Body of pancreas (tissue), 4 donors: Measurements from ENCODE around the gene C1orf146. TPM values are rescaled to one million over a fixed set of nuclear protein-coding genes. Genes with fewer than 3 reads are reported as not detected.

Experiments
- ATAC-seq: fragments of 150-250 bp; one replicate; pipeline ENCODE4 v1.9.1; 2016
- DNase-seq, 4 donors: peaks; one replicate each; pipeline ENCODE4 v3.0.0-alpha.2; 2019
- H3K27ac ChIP-seq, 4 donors: fragments of 200-600 bp; sonication (generic); 1 replicate in 3 of 4; 2 replicates in 1 of 4; pipeline versions ENCODE4 v1.5.1 to v1.6.1; 2016 to 2019; ENCODE audit warnings: mild to moderate bottlenecking in 1 of 4, mixed read lengths in 1 of 4, moderate library complexity in 1 of 4
- H3K27me3 ChIP-seq, 2 donors: fragments of 200-600 bp; sonication (generic); one replicate each; pipeline ENCODE4 v1.6.0; 2016; ENCODE audit warnings: mild to moderate bottlenecking in 1 of 2
- H3K36me3 ChIP-seq, 2 donors: fragments of 200-600 bp; sonication (generic); replicated peaks in 1 of 2; 2 replicates each; pipeline ENCODE4 v1.5.1; 2016; ENCODE audit warnings: low read depth in 2 of 2; ENCODE audit not compliant: insufficient read depth in 1 of 2
- H3K4me1 ChIP-seq: fragments of 200-600 bp; sonication (generic); one replicate; pipeline ENCODE4 v1.6.0; 2016
- H3K4me3 ChIP-seq, 2 donors: fragments of 200-600 bp; sonication (generic); 1 replicate in 1 of 2; 2 replicates in 1 of 2; pipeline ENCODE4 v1.5.1; 2016 to 2019
- H3K9me3 ChIP-seq, 3 donors: fragments of 200-600 bp; sonication (generic); 1 replicate in 2 of 3; 2 replicates in 1 of 3; pipeline ENCODE4 v1.5.1; 2016
- CTCF ChIP-seq, 7 experiments: fragments of 450-650 bp in 4 of 7; fragments of 200-600 bp in 3 of 7; sonication (generic) in 3 of 7; IDR thresholded peaks; one replicate each; pipeline ENCODE4 v1.5.1; 2016 to 2019; ENCODE audit warnings: antibody characterized with exemption in 7 of 7
- POLR2A ChIP-seq, 3 donors: fragments of 450-650 bp; IDR thresholded peaks; one replicate each; pipeline ENCODE4 v1.6.1; 2016; ENCODE audit warnings: antibody characterized with exemption in 3 of 3, mild to moderate bottlenecking in 2 of 3
- WGBS, 2 donors: methylation state at CpG; one replicate each; pipeline ENCODE4 v1.1.5; 2017; 5-methylcytosine and 5-hydroxymethylcytosine counted together
- intact Hi-C: fragments of 100-400 bp; cut with DNase I; formaldehyde crosslinking; loops from one replicate; pipeline ENCODE4 v1.15.1; 2023
- total RNA-seq, 2 donors: library from RNA; depleted of rRNA; stranded (reverse); fragments of >200 nt; gene quantifications; one replicate each; pipeline ENCODE4 v1.1.0, GENCODE V29; 2016

The C1orf146 gene
- total RNA-seq, 2 donors from 2014 or later: not detected

GRCh38 chr1:92291372-92291999 lies 73.8 kb downstream of the C1orf146 start:
- intact Hi-C loops: no loop called here
- Histone ChIP-seq H3K4me3 (no peak overlapping the region), H3K36me3 (no peaks in the 10 kb centered on the region), H3K27me3 (no peaks in the 10 kb centered on the region), H3K9me3 (no peaks in the 10 kb centered on the region), H3K27ac (no peak overlapping the region), H3K4me1 (no peaks in the 10 kb centered on the region)
- WGBS, 2 donors: 10 to 12% methylated on average over 3 of the region's 3 CpGs
- DNase-seq: peak in 1 of 4 donors; percentile 8
- TF ChIP-seq POLR2A (IDR thresholded peaks at IDR 0.05) (no peak), CTCF (IDR thresholded peaks at IDR 0.05) (peak; percentile 4 to 54 (median 48))
- ATAC-seq: peak; percentile 38

Other genes starting within 250 kb of the C1orf146 start
- not detected for gene EPHX4, start 187.9 kb upstream of the C1orf146 start, total RNA-seq
- gene SETSIP, start 142.5 kb upstream of the C1orf146 start, total RNA-seq: not detected
- gene BTBD8, start 137.6 kb upstream of the C1orf146 start, total RNA-seq: 1 to 10 TPM; 4.7 to 6.6 TPM
- 1 to 10 TPM; 3.6 to 4.7 TPM for gene GLMN, start 81.1 kb downstream of the C1orf146 start, total RNA-seq
- 1 to 10 TPM; 3.9 to 4.9 TPM for gene RPAP2, start 81.1 kb downstream of the C1orf146 start, total RNA-seq